Measurements from ENCODE around the gene PTTG2. TPM values are rescaled to one million over a fixed set of nuclear protein-coding genes. Genes with fewer than 3 reads are reported as not detected.

PTTG2 gene
- total RNA-seq, 4 donors from 2014 or later: 1.3 TPM; not detected in 3

DNA sequence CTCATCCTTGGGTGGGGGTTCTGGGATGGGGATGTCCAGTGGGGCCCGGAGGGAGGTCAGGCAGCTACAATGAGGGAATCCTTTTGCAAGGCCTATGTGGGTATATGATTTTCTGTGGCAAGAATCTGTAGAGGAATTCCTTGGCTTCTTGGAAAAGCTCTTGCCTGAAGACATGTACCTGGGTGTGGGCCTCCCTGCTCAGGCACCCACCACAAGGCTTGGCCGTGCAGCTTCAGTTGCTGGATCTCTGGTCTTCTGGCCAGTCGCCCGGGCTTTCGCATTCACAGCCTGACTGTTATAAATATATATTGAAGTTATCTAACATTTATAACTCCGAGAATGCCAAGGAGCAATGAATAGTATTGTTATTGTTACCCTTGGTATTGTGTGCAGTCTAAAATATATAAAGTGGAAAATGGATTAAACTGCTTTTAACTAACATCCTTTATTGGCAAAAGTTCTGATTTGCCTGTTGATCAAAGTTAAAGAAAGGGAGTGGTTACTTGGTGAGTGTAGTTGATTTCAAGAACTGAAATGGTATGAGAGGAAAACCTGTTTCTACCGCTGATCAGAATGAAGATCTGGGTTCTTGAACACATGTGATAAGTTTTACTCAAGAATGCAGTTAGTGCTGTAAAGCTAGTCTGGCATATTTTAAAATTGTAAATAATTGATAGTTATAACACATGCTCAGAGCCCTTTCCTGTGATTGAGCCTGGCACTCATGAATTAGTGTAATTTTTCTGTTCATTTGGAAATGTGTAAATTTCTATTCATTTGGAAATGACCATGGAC lies 36.0 kb downstream of the PTTG2 start:
- Histone ChIP-seq H3K4me3 (no peak overlapping the region), H3K27ac (no peak overlapping the region), H3K27me3 (no peaks in the 10 kb centered on the region), H3K9me3 (no peaks in the 10 kb centered on the region), H3K4me1 (peaks cover 0 to 17% (median 3%) of the 10 kb centered on the region in 4 donors), H3K36me3 (no peaks in the 10 kb centered on the region)
- WGBS, 2 donors: 81 to 88% methylated on average over 7 of the region's 7 CpGs
- TF ChIP-seq, protein P1, sequence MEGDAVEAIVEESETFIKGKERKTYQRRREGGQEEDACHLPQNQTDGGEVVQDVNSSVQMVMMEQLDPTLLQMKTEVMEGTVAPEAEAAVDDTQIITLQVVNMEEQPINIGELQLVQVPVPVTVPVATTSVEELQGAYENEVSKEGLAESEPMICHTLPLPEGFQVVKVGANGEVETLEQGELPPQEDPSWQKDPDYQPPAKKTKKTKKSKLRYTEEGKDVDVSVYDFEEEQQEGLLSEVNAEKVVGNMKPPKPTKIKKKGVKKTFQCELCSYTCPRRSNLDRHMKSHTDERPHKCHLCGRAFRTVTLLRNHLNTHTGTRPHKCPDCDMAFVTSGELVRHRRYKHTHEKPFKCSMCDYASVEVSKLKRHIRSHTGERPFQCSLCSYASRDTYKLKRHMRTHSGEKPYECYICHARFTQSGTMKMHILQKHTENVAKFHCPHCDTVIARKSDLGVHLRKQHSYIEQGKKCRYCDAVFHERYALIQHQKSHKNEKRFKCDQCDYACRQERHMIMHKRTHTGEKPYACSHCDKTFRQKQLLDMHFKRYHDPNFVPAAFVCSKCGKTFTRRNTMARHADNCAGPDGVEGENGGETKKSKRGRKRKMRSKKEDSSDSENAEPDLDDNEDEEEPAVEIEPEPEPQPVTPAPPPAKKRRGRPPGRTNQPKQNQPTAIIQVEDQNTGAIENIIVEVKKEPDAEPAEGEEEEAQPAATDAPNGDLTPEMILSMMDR (IDR thresholded peaks at IDR 0.05): no peak
- TF ChIP-seq POLR2A (IDR thresholded peaks at IDR 0.05) (no peak), EP300 (IDR thresholded peaks at IDR 0.05) (no peak)
- no peak for DNase-seq (ENCODE audit: low spot score in 2 of 2)

DNA sequence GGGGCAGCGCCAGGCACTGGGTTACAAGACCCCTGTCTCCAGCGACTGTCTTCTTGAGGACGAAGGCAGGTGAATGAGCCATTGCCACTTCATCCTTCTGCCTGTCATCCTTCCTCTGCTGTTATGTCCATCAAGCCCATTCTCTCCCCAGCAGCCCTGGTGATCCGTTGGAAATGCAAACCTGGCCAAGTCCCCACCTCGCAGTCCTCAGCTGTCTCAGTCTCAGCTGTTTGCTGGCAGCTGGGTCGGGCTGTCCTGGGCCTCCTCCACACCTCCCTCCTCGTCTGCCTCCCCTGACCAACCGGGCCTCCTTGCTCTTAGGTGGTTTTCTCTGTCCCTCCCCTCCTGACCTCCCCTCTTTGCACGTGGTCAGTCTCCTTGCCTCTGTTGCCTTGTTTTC lies 38.0 kb downstream of the PTTG2 start:
- Histone ChIP-seq H3K27me3 (no peaks in the 10 kb centered on the region), H3K27ac (no peak overlapping the region), H3K9me3 (no peaks in the 10 kb centered on the region), H3K36me3 (no peaks in the 10 kb centered on the region), H3K4me3 (no peak overlapping the region), H3K4me1 (peaks cover 0 to 18% (median 3%) of the 10 kb centered on the region in 4 donors)
- DNase-seq (ENCODE audit: low spot score in 2 of 2): no peak
- 69 to 86% methylated on average over 9 of the region's 9 CpGs for WGBS, 2 donors
- TF ChIP-seq EP300 (IDR thresholded peaks at IDR 0.05) (no peak), POLR2A (IDR thresholded peaks at IDR 0.05) (no peak)
- TF ChIP-seq, protein P1 (IDR thresholded peaks at IDR 0.05): no peak

GRCh38 chr4:37999000-37999716 lies 39.0 kb downstream of the PTTG2 start:
- Histone ChIP-seq H3K36me3 (no peaks in the 10 kb centered on the region), H3K4me3 (no peak overlapping the region), H3K27ac (no peak overlapping the region), H3K27me3 (no peaks in the 10 kb centered on the region), H3K9me3 (no peaks in the 10 kb centered on the region), H3K4me1 (peaks cover 0 to 23% (median 2%) of the 10 kb centered on the region in 4 donors)
- 89 to 90% methylated on average over 12 of the region's 12 CpGs for WGBS, 2 donors
- TF ChIP-seq POLR2A (IDR thresholded peaks at IDR 0.05) (no peak), EP300 (IDR thresholded peaks at IDR 0.05) (no peak)
- TF ChIP-seq, protein P1 (IDR thresholded peaks at IDR 0.05): no peak
- DNase-seq (ENCODE audit: low spot score in 2 of 2): no peak

DNA sequence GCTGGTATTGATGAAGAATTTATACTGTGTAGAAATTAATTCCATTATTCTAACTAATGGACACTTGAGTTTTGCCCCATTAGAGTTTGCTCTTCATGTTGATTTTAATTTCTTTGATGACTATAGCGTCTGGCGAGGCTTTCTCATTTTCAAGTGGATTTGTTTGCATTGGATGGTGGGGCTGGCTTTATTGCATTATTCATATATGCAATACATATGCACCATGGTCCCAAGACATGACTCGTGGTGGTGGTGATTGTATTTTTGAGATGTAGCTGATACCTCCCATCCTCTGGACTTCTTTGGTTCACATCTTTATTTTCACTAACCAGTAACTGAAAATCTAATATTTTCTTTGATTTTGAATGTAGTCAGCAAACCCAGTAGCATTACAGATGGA lies 39.8 kb downstream of the PTTG2 start:
- TF ChIP-seq, protein P1 (IDR thresholded peaks at IDR 0.05): no peak
- no peak for TF ChIP-seq POLR2A (IDR thresholded peaks at IDR 0.05)
- no peak for TF ChIP-seq EP300 (IDR thresholded peaks at IDR 0.05)
- Histone ChIP-seq H3K4me1 (peaks cover 0 to 23% (median 0%) of the 10 kb centered on the region in 4 donors), H3K9me3 (no peaks in the 10 kb centered on the region), H3K27ac (no peak overlapping the region), H3K27me3 (no peaks in the 10 kb centered on the region), H3K4me3 (no peak overlapping the region), H3K36me3 (no peaks in the 10 kb centered on the region)
- DNase-seq (ENCODE audit: low spot score in 2 of 2): no peak
- 91 to 96% methylated on average over 3 of the region's 3 CpGs for WGBS, 2 donors

GRCh38 chr4:38001927-38002326 lies 41.7 kb downstream of the PTTG2 start:
- no peak overlapping the region for H3K27ac ChIP-seq
- peaks cover 0 to 29% (median 0%) of the 10 kb centered on the region in 4 donors for H3K4me1 ChIP-seq
- 76 to 79% methylated on average over 3 of the region's 3 CpGs for WGBS, 2 donors
- H3K9me3 ChIP-seq: no peaks in the 10 kb centered on the region
- no peak overlapping the region for H3K4me3 ChIP-seq
- H3K27me3 ChIP-seq: no peaks in the 10 kb centered on the region
- DNase-seq (ENCODE audit: low spot score in 2 of 2): no peak
- H3K36me3 ChIP-seq: no peaks in the 10 kb centered on the region
- TF ChIP-seq POLR2A (IDR thresholded peaks at IDR 0.05) (no peak), EP300 (IDR thresholded peaks at IDR 0.05) (no peak)
- TF ChIP-seq, protein P1 (IDR thresholded peaks at IDR 0.05): no peak

Data from tibial nerve (tissue), 4 donors.